Lower leg skin (tissue), 3 donors: ENCODE measurements around the gene CEACAM19.

Experiments
- CTCF ChIP-seq, 3 donors: fragments of 450-650 bp; IDR thresholded peaks; one replicate each; pipeline ENCODE4 v1.5.1; 2016; ENCODE audit warnings: antibody characterized with exemption in 3 of 3, mild to moderate bottlenecking in 3 of 3, moderate library complexity in 2 of 3
- POLR2A ChIP-seq, 2 donors: fragments of 450-650 bp; IDR thresholded peaks; one replicate each; pipeline ENCODE4 v1.6.1; 2016 to 2017; ENCODE audit warnings: antibody characterized with exemption in 2 of 2, mild to moderate bottlenecking in 1 of 2, moderate library complexity in 1 of 2

GRCh38 chr19:44645407-44646048, 25.8 kb upstream of the CEACAM19 start:
- TF ChIP-seq CTCF (IDR thresholded peaks at IDR 0.05) (no peak), POLR2A (IDR thresholded peaks at IDR 0.05) (no peak)
